Activated B cell treated with CpG ODN at 0.5 μM for 24 hours (primary cell): ENCODE results near the gene PPP3R2. TPM values are rescaled to one million over a fixed set of nuclear protein-coding genes. Genes with fewer than 3 reads are reported as not detected.

Source experiments
- ATAC-seq: fragments of 200-7000 bp; cut with Tn5 transposase; one replicate; pipeline ENCODE4 v1.10.0; 2021; ENCODE audit warnings: low read depth, mild to moderate bottlenecking, moderate library complexity
- CTCF ChIA-PET: fragments of 350-600 bp; sonication (Branson Sonifier 250); formaldehyde crosslinking; loops from one replicate; lab custom pipeline; 2021; ENCODE audit warnings: antibody characterized with exemption; lab: Charles Lee
- POLR2A ChIA-PET: fragments of 350-600 bp; sonication (Branson Sonifier 250); formaldehyde crosslinking; loops from one replicate; lab custom pipeline; 2021; ENCODE audit warnings: antibody characterized with exemption; lab: Charles Lee
- DNase-seq: peaks from one replicate; pipeline ENCODE4 v3.0.0; 2022
- H3K27ac Mint-ChIP-seq: one replicate; pipeline ENCODE4 v1.8.0; 2020; ENCODE audit warnings: mixed read lengths
- H3K27me3 Mint-ChIP-seq: one replicate; pipeline ENCODE4 v1.8.0; 2021; ENCODE audit warnings: mixed read lengths
- H3K36me3 Mint-ChIP-seq: one replicate; pipeline ENCODE4 v1.8.0; 2021; ENCODE audit warnings: low read depth, mixed read lengths
- H3K4me1 Mint-ChIP-seq: one replicate; pipeline ENCODE4 v1.8.0; 2021; ENCODE audit warnings: mixed read lengths
- H3K4me3 Mint-ChIP-seq: one replicate; pipeline ENCODE4 v1.8.0; 2020; ENCODE audit warnings: mild to moderate bottlenecking, mixed read lengths
- H3K9me3 Mint-ChIP-seq: one replicate; pipeline ENCODE4 v1.8.0; 2020; ENCODE audit warnings: mixed read lengths
- CTCF ChIP-seq: fragments of 200-600 bp; IDR thresholded peaks from one replicate; pipeline ENCODE4 v1.8.0; 2022; ENCODE audit warnings: antibody characterized with exemption, mild to moderate bottlenecking
- intact Hi-C: fragments of 100-400 bp; cut with micrococcal nuclease; formaldehyde crosslinking; loops from one replicate; pipeline ENCODE4 v1.15.1; 2024
- total RNA-seq: library from RNA; stranded (reverse); gene quantifications from 2 replicates; pipeline ENCODE4 v1.2.3, GENCODE V29; 2022

PPP3R2 gene
- total RNA-seq, 1 donor from 2014 or later = not detected

- no peak overlapping the region for H3K27ac Mint-ChIP-seq
- intact Hi-C loops = no loop called here
- H3K9me3 Mint-ChIP-seq = no peaks in the 10 kb centered on the region
- peaks cover 35% of the 10 kb centered on the region for H3K36me3 Mint-ChIP-seq
- no peaks in the 10 kb centered on the region for H3K4me1 Mint-ChIP-seq
- no peak overlapping the region for H3K4me3 Mint-ChIP-seq
- H3K27me3 Mint-ChIP-seq = no peaks in the 10 kb centered on the region
- ATAC-seq (no peak), DNase-seq (no peak)
- CTCF ChIA-PET = no interaction called here
- no peak for TF ChIP-seq CTCF
- POLR2A ChIA-PET = no interaction called here
Observed at GRCh38 chr9:101571114-101571513, 23.7 kb downstream of the PPP3R2 start.

- no peak for TF ChIP-seq CTCF
- H3K27ac Mint-ChIP-seq = no peak overlapping the region
- H3K4me3 Mint-ChIP-seq = no peak overlapping the region
- DNase-seq (no peak), ATAC-seq (no peak)
- intact Hi-C loops = no loop called here
- H3K4me1 Mint-ChIP-seq = no peaks in the 10 kb centered on the region
- ChIA-PET CTCF (no interaction called here), POLR2A (no interaction called here)
- no peaks in the 10 kb centered on the region for H3K27me3 Mint-ChIP-seq
- H3K36me3 Mint-ChIP-seq = peaks cover 46% of the 10 kb centered on the region
- no peaks in the 10 kb centered on the region for H3K9me3 Mint-ChIP-seq
Observed at GRCh38 chr9:101569741-101570501, 24.8 kb downstream of the PPP3R2 start.

GRCh38 chr9:101567725-101568350 is 26.9 kb downstream of the PPP3R2 start:
- H3K4me1 Mint-ChIP-seq = no peaks in the 10 kb centered on the region
- no peak for DNase-seq
- H3K9me3 Mint-ChIP-seq = no peaks in the 10 kb centered on the region
- POLR2A ChIA-PET = no interaction called here
- no peak overlapping the region for H3K27ac Mint-ChIP-seq
- H3K27me3 Mint-ChIP-seq = no peaks in the 10 kb centered on the region
- intact Hi-C loops = no loop called here
- peaks cover 65% of the 10 kb centered on the region for H3K36me3 Mint-ChIP-seq
- ATAC-seq = no peak
- TF ChIP-seq CTCF = no peak
- H3K4me3 Mint-ChIP-seq = no peak overlapping the region
- CTCF ChIA-PET = no interaction called here

- intact Hi-C loops = no loop called here
- POLR2A ChIA-PET = interaction anchor here (0.6 kb wide), 1 partner anchor 32 kb away, joined by 3 read pairs; no protein-coding TSS in a partner anchor
- no peaks in the 10 kb centered on the region for H3K4me1 Mint-ChIP-seq
- ATAC-seq (no peak), DNase-seq (no peak)
- H3K36me3 Mint-ChIP-seq = peaks cover 73% of the 10 kb centered on the region
- CTCF ChIA-PET = no interaction called here
- TF ChIP-seq CTCF = no peak
- H3K27me3 Mint-ChIP-seq = no peaks in the 10 kb centered on the region
- no peak overlapping the region for H3K27ac Mint-ChIP-seq
- no peaks in the 10 kb centered on the region for H3K9me3 Mint-ChIP-seq
- no peak overlapping the region for H3K4me3 Mint-ChIP-seq
Observed at GRCh38 chr9:101566904-101567724, 27.7 kb downstream of the PPP3R2 start.

GRCh38 chr9:101564252-101564651 is 30.5 kb downstream of the PPP3R2 start:
- Mint-ChIP-seq H3K36me3 (peaks cover 91% of the 10 kb centered on the region), H3K4me3 (no peak overlapping the region), H3K27me3 (no peaks in the 10 kb centered on the region), H3K9me3 (peaks cover under 1% of the 10 kb centered on the region), H3K4me1 (no peaks in the 10 kb centered on the region), H3K27ac (no peak overlapping the region)
- intact Hi-C loops = no loop called here
- CTCF ChIA-PET = no interaction called here
- no peak for ATAC-seq
- POLR2A ChIA-PET = no interaction called here
- TF ChIP-seq CTCF = no peak
- no peak for DNase-seq
